GM12878 (cell line): ENCODE measurements around the gene DHFR. TPM values are rescaled to one million over a fixed set of nuclear protein-coding genes. Genes with fewer than 3 reads are reported as not detected.

Experiments
- ATAC-seq: fragments of 200-7000 bp; cut with Tn5 transposase; 3 replicates; pipeline ENCODE4 v1.9.1; 2020; ENCODE audit warnings: mild to moderate bottlenecking, moderate library complexity
- BruUV-seq: library from RNA; stranded (reverse); fragments of 400-500 nt; replicated peaks from 2 replicates; lab custom pipeline; 2021; lab: Mats Ljungman, UMichigan
- CTCF ChIA-PET: fragments of 300-600 bp; sonication (Branson Sonifier 250); formaldehyde crosslinking; extraction: SDS; loops from one replicate; lab custom pipeline; 2021; ENCODE audit warnings: inconsistent platforms; lab: Yijun Ruan, JAX
- POLR2A ChIA-PET: fragments of 350-600 bp; formaldehyde crosslinking; extraction: SDS; loops from one replicate; lab custom pipeline; 2021; ENCODE audit warnings: inconsistent platforms; lab: Charles Lee
- RAD21 ChIA-PET: fragments of 300-600 bp; sonication (Branson Sonifier 250); formaldehyde crosslinking; loops from one replicate; lab custom pipeline; 2023; ENCODE audit warnings: antibody characterized with exemption; ENCODE audit not compliant: unreplicated experiment; lab: Charles Lee
- SMC1A ChIA-PET: fragments of 300-600 bp; sonication (Branson Sonifier 250); formaldehyde crosslinking; loops from one replicate; lab custom pipeline; 2023; ENCODE audit not compliant: unreplicated experiment, uncharacterized antibody; lab: Charles Lee
- DNase-seq: peaks from one replicate; pipeline ENCODE4 v3.0.0-alpha.2; 2011; ENCODE audit warnings: low read depth, low spot score
- FAIRE-seq: peaks from 3 replicates; lab custom pipeline; 2011; peaks lifted over from hg19 to GRCh38; lab: Jason Lieb, UNC
- H2AFZ ChIP-seq: 2 replicates; pipeline ENCODE4 v1.6.0; 2011; ENCODE audit warnings: low read depth, low read length, control low read depth; ENCODE audit not compliant: control insufficient read depth
- H3K27ac ChIP-seq: 2 replicates; pipeline ENCODE4 v1.5.1; 2011; ENCODE audit warnings: control low read depth; ENCODE audit not compliant: control insufficient read depth, insufficient read depth
- H3K27me3 ChIP-seq, 2 experiments: replicated peaks in 1 of 2; 2 replicates each; pipeline versions ENCODE4 v1.6.0 to v1.6.1; 2011; ENCODE audit warnings: low read length in 1 of 2; ENCODE audit not compliant: control insufficient read depth in 2 of 2, insufficient read depth in 2 of 2
- H3K36me3 ChIP-seq, 2 experiments: 2 replicates each; pipeline ENCODE4 v1.5.1; 2011; ENCODE audit warnings: low read length in 1 of 2; ENCODE audit not compliant: control insufficient read depth in 2 of 2, insufficient read depth in 2 of 2
- H3K4me1 ChIP-seq: 2 replicates; pipeline ENCODE4 v1.6.1; 2011; ENCODE audit warnings: mild to moderate bottlenecking, low read length, moderate library complexity, mixed read lengths; ENCODE audit not compliant: control insufficient read depth, insufficient read depth
- H3K4me2 ChIP-seq: 2 replicates; pipeline ENCODE4 v1.6.0; 2011; ENCODE audit warnings: control low read depth; ENCODE audit not compliant: control insufficient read depth, insufficient read depth
- H3K4me3 ChIP-seq: fragments of 200-600 bp; sonication (generic); 2 replicates; pipeline ENCODE4 v1.5.1; 2016
- H3K79me2 ChIP-seq: 2 replicates; pipeline ENCODE4 v1.6.0; 2011; ENCODE audit warnings: low read length; ENCODE audit not compliant: control insufficient read depth, insufficient read depth
- H3K9ac ChIP-seq: 2 replicates; pipeline ENCODE4 v1.8.0; 2011; ENCODE audit warnings: low read length, control low read depth, mixed read lengths; ENCODE audit not compliant: control insufficient read depth, insufficient read depth
- H3K9me3 ChIP-seq: replicated peaks from 3 replicates; pipeline ENCODE4 v1.5.1; 2011; ENCODE audit warnings: mild to moderate bottlenecking, low read length; ENCODE audit not compliant: control insufficient read depth, insufficient read depth
- H4K20me1 ChIP-seq: 2 replicates; pipeline ENCODE4 v1.6.0; 2011; ENCODE audit not compliant: control insufficient read depth, insufficient read depth
- CHD1 ChIP-seq: IDR thresholded peaks from 2 replicates; pipeline ENCODE4 v1.6.1; 2012; ENCODE audit warnings: low read depth, low read length, improper control_type of control experiment
- FOXK2 ChIP-seq: fragments of 450-650 bp; IDR thresholded peaks from 2 replicates; pipeline ENCODE4 v1.6.1; 2017; ENCODE audit warnings: mild to moderate bottlenecking, moderate library complexity
- HCFC1 ChIP-seq: fragments of 150-350 bp; IDR thresholded peaks from 2 replicates; pipeline ENCODE4 v1.6.1; 2014; ENCODE audit warnings: low read length
- HDGF ChIP-seq: fragments of 450-650 bp; IDR thresholded peaks from 2 replicates; pipeline ENCODE4 v1.6.1; 2016; ENCODE audit warnings: antibody characterized with exemption
- IKZF1 ChIP-seq: fragments of 450-650 bp; conservative IDR thresholded peaks from 2 replicates; pipeline ENCODE4 v1.6.1; 2017; ENCODE audit warnings: antibody characterized with exemption, mild to moderate bottlenecking
- IRF3 ChIP-seq: fragments of 450-650 bp; IDR thresholded peaks from 2 replicates; pipeline ENCODE4 v1.6.1; 2014; ENCODE audit warnings: mild to moderate bottlenecking
- IRF5 ChIP-seq: fragments of 450-650 bp; IDR thresholded peaks from 2 replicates; pipeline ENCODE4 v1.6.1; 2017; ENCODE audit warnings: borderline replicate concordance
- MYB ChIP-seq: fragments of 150-350 bp; IDR thresholded peaks from 2 replicates; pipeline ENCODE4 v1.6.1; 2014; ENCODE audit warnings: mild to moderate bottlenecking, low read depth, low read length, borderline replicate concordance
- PKNOX1 ChIP-seq: fragments of 450-650 bp; IDR thresholded peaks from 2 replicates; pipeline ENCODE4 v1.6.1; 2016; ENCODE audit warnings: mild to moderate bottlenecking
- SIN3A ChIP-seq: IDR thresholded peaks from 2 replicates; pipeline ENCODE4 v1.6.1; 2012; ENCODE audit warnings: low read depth, low read length, improper control_type of control experiment
- SKIL ChIP-seq: fragments of 450-650 bp; IDR thresholded peaks from 2 replicates; pipeline ENCODE4 v1.6.1; 2017; ENCODE audit warnings: mild to moderate bottlenecking, low read depth, inconsistent platforms; ENCODE audit not compliant: poor library complexity, severe bottlenecking
- TCF12 ChIP-seq: IDR thresholded peaks from 2 replicates; pipeline ENCODE4 v1.6.1; 2011; ENCODE audit warnings: low read depth, mild to moderate bottlenecking, low read length
- ZNF592 ChIP-seq: fragments of 450-650 bp; IDR thresholded peaks from 2 replicates; pipeline ENCODE4 v1.6.1; 2017; ENCODE audit warnings: mild to moderate bottlenecking, moderate library complexity
- WGBS: methylation state at CpG from one replicate; pipeline ENCODE4 v1.1.6; 2016; ENCODE audit warnings: low lambda C conversion rate; ENCODE audit not compliant: insufficient replicate concordance, insufficient coverage; ENCODE audit errors: missing lambda C conversion rate; 5-methylcytosine and 5-hydroxymethylcytosine counted together
- in situ Hi-C: fragments of 300-500 bp; cut with MboI; formaldehyde crosslinking; loops from 9 replicates; pipeline ENCODE4 v1.14.3; 2018; ENCODE audit warnings: mixed read lengths
- intact Hi-C: fragments of 100-400 bp; cut with micrococcal nuclease; formaldehyde crosslinking; loops from one replicate; pipeline ENCODE4 v1.14.2; 2022; ENCODE audit not compliant: unreplicated experiment
- polyA plus RNA-seq, 11 experiments: library from polyadenylated mRNA; depleted of rRNA in 4 of 11; unstranded in 6 of 11; stranded (reverse) in 5 of 11; fragments of >200 nt; fragmentation: Nextera tagmentation in 4 of 11; fragmentation: Illumina TruSeq in 1 of 11; extraction: Ambion mirVana in 4 of 11; extraction: Trizol in 1 of 11; gene quantifications; 1 replicate in 1 of 11; 2 replicates in 10 of 11; pipeline versions ENCODE4 v1.2.1 to v1.2.3, GENCODE V29; 2011 to 2016; ENCODE audit warnings: inconsistent platforms in 2 of 11, missing spikeins in 2 of 11, low read depth in 1 of 11
- total RNA-seq, 4 experiments: library from RNA; depleted of rRNA in 3 of 4; stranded (reverse); fragments of >200 nt in 3 of 4; fragmentation: Illumina TruSeq in 1 of 4; extraction: Trizol in 1 of 4; gene quantifications; 2 replicates each; pipeline versions ENCODE4 v1.2.1 to v1.2.3, GENCODE V29; 2013 to 2021

Gene DHFR
- total and polyA plus RNA-seq, 10 of the 15 experiments (the other 5 are each of a cell fraction or from before 2014, with no cell fraction given) = 57.9 to 143 (median 71.4) TPM

- H3K36me3 ChIP-seq = peaks cover 0 to 8% of the 10 kb centered on the region in 2 experiments; a peak in 2 of 4 replicates
- H3K27ac ChIP-seq = no peak overlapping the region
- ChIA-PET CTCF (interaction anchor here (1.2 kb wide), 1 partner anchor 31 kb away, joined by 3 read pairs; no protein-coding TSS in a partner anchor), POLR2A (no interaction called here), SMC1A (interaction anchor here (1.0 kb wide), 1 partner anchor 15 kb away, joined by 3 read pairs; no protein-coding TSS in a partner anchor), RAD21 (no interaction called here)
- in situ Hi-C loops (no loop called here), intact Hi-C loops (no loop called here)
- H4K20me1 ChIP-seq = no peaks in the 10 kb centered on the region
- no peaks in the 10 kb centered on the region for H3K4me1 ChIP-seq
- FAIRE-seq = no peak
- no peak for ATAC-seq
- no peak overlapping the region for H2AFZ ChIP-seq
- no peaks in the 10 kb centered on the region for H3K9me3 ChIP-seq
- no peak overlapping the region for H3K4me3 ChIP-seq
- no peak for DNase-seq
- H3K4me2 ChIP-seq = no peak overlapping the region
- BruUV-seq = no TSS peak
- H3K27me3 ChIP-seq = no peaks in the 10 kb centered on the region
- WGBS = 44% methylated on average over 4 of the region's 4 CpGs
- H3K9ac ChIP-seq = no peak overlapping the region
- H3K79me2 ChIP-seq = no peaks in the 10 kb centered on the region
- TF ChIP-seq HDGF (no peak), IKZF1 (no peak), SKIL (no peak), FOXK2 (no peak), HCFC1 (no peak), SIN3A (no peak), TCF12 (no peak), CHD1 (no peak), MYB (no peak), IRF5 (no peak), ZNF592 (no peak), PKNOX1 (no peak), IRF3 (no peak)
These were observed 13.4 kb downstream of the DHFR start for GRCh38 chr5:80641353-80641752.
